ENCODE measurements around the gene TNS3.

GRCh38 chr7:47282790-47283496 is 299.0 kb downstream of the TNS3 start:
- TF ChIP-seq CTCF (IDR thresholded peaks at IDR 0.05; ENCODE audit: insufficient read depth, low read length): no peak
- no peak for TF ChIP-seq POLR2AphosphoS5 (IDR thresholded peaks at IDR 0.05; ENCODE audit: low read depth)
- no peak for TF ChIP-seq GABPA (IDR thresholded peaks at IDR 0.05; ENCODE audit: low read depth)

All from HL-60 (cell line).